ENCODE results near the gene ITM2B. TPM values are rescaled to one million over a fixed set of nuclear protein-coding genes. Genes with fewer than 3 reads are reported as not detected.
A peak's percentile ranks its signal among the peaks of the same experiment; 100 is the strongest.

The ITM2B gene
- polyA plus RNA-seq, 1 donor: 687 TPM

- no peak for DNase-seq
- Histone ChIP-seq H3K9me3 (ENCODE audit: control insufficient read depth, low read depth, low read length) (no peaks in the 10 kb centered on the region), H3K4me1 (ENCODE audit: control insufficient read depth, insufficient read depth, low read length) (no peaks in the 10 kb centered on the region), H3K27ac (ENCODE audit: low read length) (no peak overlapping the region), H3K36me3 (ENCODE audit: control insufficient read depth, insufficient read depth, low read length) (no peaks in the 10 kb centered on the region), H3K27me3 (ENCODE audit: control insufficient read depth, insufficient read depth, low read length) (no peaks in the 10 kb centered on the region), H3K4me3 (ENCODE audit: low read length) (no peak overlapping the region)
- WGBS (ENCODE audit: insufficient coverage, low lambda C conversion rate): 100% methylated on average over 1 of the region's 4 CpGs
These were observed 40.3 kb downstream of the ITM2B start for GRCh38 chr13:48273346-48273745.

GRCh38 chr13:48275507-48275906, 42.5 kb downstream of the ITM2B start:
- Histone ChIP-seq H3K4me3 (ENCODE audit: low read length) (no peak overlapping the region), H3K9me3 (ENCODE audit: control insufficient read depth, low read depth, low read length) (no peaks in the 10 kb centered on the region), H3K4me1 (ENCODE audit: control insufficient read depth, insufficient read depth, low read length) (no peaks in the 10 kb centered on the region), H3K36me3 (ENCODE audit: control insufficient read depth, insufficient read depth, low read length) (no peaks in the 10 kb centered on the region), H3K27me3 (ENCODE audit: control insufficient read depth, insufficient read depth, low read length) (no peaks in the 10 kb centered on the region), H3K27ac (ENCODE audit: low read length) (no peak overlapping the region)
- DNase-seq: no peak
- WGBS (ENCODE audit: insufficient coverage, low lambda C conversion rate): 100% methylated on average over 2 of the region's 4 CpGs

DNA sequence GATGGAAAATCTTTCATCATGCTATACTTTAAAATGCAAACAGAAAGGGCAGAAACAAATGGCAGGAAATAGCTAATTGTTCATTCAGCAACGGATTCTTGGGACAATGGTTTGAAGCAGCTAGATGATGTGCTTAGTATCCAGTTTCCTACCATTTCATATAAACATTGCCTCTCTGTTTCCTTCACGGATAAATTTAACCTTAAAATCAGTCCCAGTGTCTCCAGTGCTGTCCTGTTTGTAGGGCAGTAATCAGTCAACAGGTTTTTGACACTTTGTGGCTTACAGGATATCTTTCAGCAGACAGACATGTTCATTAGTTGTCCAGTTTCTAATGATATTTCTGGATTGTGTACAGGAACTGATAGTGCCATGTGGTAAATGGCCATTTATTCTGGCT, 45.8 kb downstream of the ITM2B start:
- Histone ChIP-seq H3K36me3 (ENCODE audit: control insufficient read depth, insufficient read depth, low read length) (no peaks in the 10 kb centered on the region), H3K4me3 (ENCODE audit: low read length) (no peak overlapping the region), H3K4me1 (ENCODE audit: control insufficient read depth, insufficient read depth, low read length) (no peaks in the 10 kb centered on the region), H3K27me3 (ENCODE audit: control insufficient read depth, insufficient read depth, low read length) (no peaks in the 10 kb centered on the region), H3K27ac (ENCODE audit: low read length) (no peak overlapping the region), H3K9me3 (ENCODE audit: control insufficient read depth, low read depth, low read length) (no peaks in the 10 kb centered on the region)
- no CpG with 5 or more reads among the region's 2 CpGs for WGBS (ENCODE audit: insufficient coverage, low lambda C conversion rate)
- no peak for DNase-seq

DNA sequence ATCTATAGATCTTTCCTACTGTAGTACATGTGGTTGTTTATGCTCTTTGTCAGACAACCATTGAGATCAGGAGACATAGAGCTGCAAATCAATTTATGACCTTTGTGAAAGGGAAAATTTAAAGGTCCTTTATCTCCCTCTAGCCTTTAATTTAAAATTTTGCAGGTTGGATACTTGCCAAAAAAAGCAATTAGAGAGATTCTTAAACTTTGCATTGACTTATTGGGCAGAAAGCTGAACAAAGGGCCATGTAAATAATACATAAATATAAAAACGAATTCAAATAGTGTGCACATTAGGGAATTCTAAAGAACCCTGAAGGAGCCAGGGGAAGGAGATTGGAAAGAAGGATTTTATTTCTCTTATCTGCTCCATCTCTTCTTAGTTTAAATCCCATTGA, 48.5 kb downstream of the ITM2B start:
- no peaks in the 10 kb centered on the region for H3K27me3 ChIP-seq (ENCODE audit: control insufficient read depth, insufficient read depth, low read length)
- no peaks in the 10 kb centered on the region for H3K4me1 ChIP-seq (ENCODE audit: control insufficient read depth, insufficient read depth, low read length)
- no peak overlapping the region for H3K27ac ChIP-seq (ENCODE audit: low read length)
- DNase-seq: no peak
- H3K9me3 ChIP-seq (ENCODE audit: control insufficient read depth, low read depth, low read length): no peaks in the 10 kb centered on the region
- no peaks in the 10 kb centered on the region for H3K36me3 ChIP-seq (ENCODE audit: control insufficient read depth, insufficient read depth, low read length)
- 100% methylated on average over 1 of the region's 1 CpG for WGBS (ENCODE audit: insufficient coverage, low lambda C conversion rate)
- no peak overlapping the region for H3K4me3 ChIP-seq (ENCODE audit: low read length)

DNA sequence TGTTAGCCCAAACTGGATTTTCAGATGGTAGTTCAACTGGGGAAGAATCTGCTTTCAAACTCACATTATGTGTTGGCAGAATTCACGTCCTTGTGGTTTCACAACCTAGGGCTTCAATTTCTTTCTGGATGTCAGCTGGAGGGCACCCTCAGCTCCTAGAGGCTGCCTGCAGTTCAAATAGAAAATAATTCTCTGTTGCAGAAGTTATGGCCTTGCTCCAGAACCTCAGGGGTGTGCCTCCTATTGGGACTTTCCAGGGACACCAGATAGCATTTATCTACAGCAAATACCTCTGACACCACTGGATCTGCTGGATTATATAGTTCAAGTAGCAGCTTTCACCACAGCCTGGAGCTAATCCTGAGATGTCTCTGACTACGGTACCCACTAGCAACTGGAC, 58.7 kb downstream of the ITM2B start:
- Histone ChIP-seq H3K9me3 (ENCODE audit: control insufficient read depth, low read depth, low read length) (no peaks in the 10 kb centered on the region), H3K36me3 (ENCODE audit: control insufficient read depth, insufficient read depth, low read length) (no peaks in the 10 kb centered on the region), H3K27ac (ENCODE audit: low read length) (no peak overlapping the region), H3K4me3 (ENCODE audit: low read length) (no peak overlapping the region), H3K4me1 (ENCODE audit: control insufficient read depth, insufficient read depth, low read length) (peaks cover 16% of the 10 kb centered on the region), H3K27me3 (ENCODE audit: control insufficient read depth, insufficient read depth, low read length) (no peaks in the 10 kb centered on the region)
- WGBS (ENCODE audit: insufficient coverage, low lambda C conversion rate): no CpG with 5 or more reads among the region's 2 CpGs
- DNase-seq: peak in 1 of 2 donors; percentile 37

GRCh38 chr13:48292650-48293049, 59.6 kb downstream of the ITM2B start:
- H3K9me3 ChIP-seq (ENCODE audit: control insufficient read depth, low read depth, low read length): no peaks in the 10 kb centered on the region
- no peaks in the 10 kb centered on the region for H3K36me3 ChIP-seq (ENCODE audit: control insufficient read depth, insufficient read depth, low read length)
- no peaks in the 10 kb centered on the region for H3K27me3 ChIP-seq (ENCODE audit: control insufficient read depth, insufficient read depth, low read length)
- peak in 1 of 2 donors; percentile 38 for DNase-seq
- H3K27ac ChIP-seq (ENCODE audit: low read length): no peak overlapping the region
- WGBS (ENCODE audit: insufficient coverage, low lambda C conversion rate): 27% methylated on average over 2 of the region's 4 CpGs
- H3K4me1 ChIP-seq (ENCODE audit: control insufficient read depth, insufficient read depth, low read length): peaks cover 16% of the 10 kb centered on the region
- H3K4me3 ChIP-seq (ENCODE audit: low read length): no peak overlapping the region

- H3K36me3 ChIP-seq (ENCODE audit: control insufficient read depth, insufficient read depth, low read length): no peaks in the 10 kb centered on the region
- no peak for DNase-seq
- no peaks in the 10 kb centered on the region for H3K9me3 ChIP-seq (ENCODE audit: control insufficient read depth, low read depth, low read length)
- no peak overlapping the region for H3K27ac ChIP-seq (ENCODE audit: low read length)
- no peaks in the 10 kb centered on the region for H3K27me3 ChIP-seq (ENCODE audit: control insufficient read depth, insufficient read depth, low read length)
- H3K4me3 ChIP-seq (ENCODE audit: low read length): no peak overlapping the region
- 100% methylated on average over 1 of the region's 2 CpGs for WGBS (ENCODE audit: insufficient coverage, low lambda C conversion rate)
- H3K4me1 ChIP-seq (ENCODE audit: control insufficient read depth, insufficient read depth, low read length): peaks cover 16% of the 10 kb centered on the region
These were observed 61.6 kb downstream of the ITM2B start for GRCh38 chr13:48294653-48295052.

- WGBS (ENCODE audit: insufficient coverage, low lambda C conversion rate): no CpG with 5 or more reads among the region's 1 CpG
- Histone ChIP-seq H3K4me3 (ENCODE audit: low read length) (no peak overlapping the region), H3K36me3 (ENCODE audit: control insufficient read depth, insufficient read depth, low read length) (no peaks in the 10 kb centered on the region), H3K4me1 (ENCODE audit: control insufficient read depth, insufficient read depth, low read length) (peaks cover 16% of the 10 kb centered on the region), H3K9me3 (ENCODE audit: control insufficient read depth, low read depth, low read length) (no peaks in the 10 kb centered on the region), H3K27me3 (ENCODE audit: control insufficient read depth, insufficient read depth, low read length) (no peaks in the 10 kb centered on the region), H3K27ac (ENCODE audit: low read length) (no peak overlapping the region)
- no peak for DNase-seq
These were observed 62.3 kb downstream of the ITM2B start for GRCh38 chr13:48295271-48295670.

DNA sequence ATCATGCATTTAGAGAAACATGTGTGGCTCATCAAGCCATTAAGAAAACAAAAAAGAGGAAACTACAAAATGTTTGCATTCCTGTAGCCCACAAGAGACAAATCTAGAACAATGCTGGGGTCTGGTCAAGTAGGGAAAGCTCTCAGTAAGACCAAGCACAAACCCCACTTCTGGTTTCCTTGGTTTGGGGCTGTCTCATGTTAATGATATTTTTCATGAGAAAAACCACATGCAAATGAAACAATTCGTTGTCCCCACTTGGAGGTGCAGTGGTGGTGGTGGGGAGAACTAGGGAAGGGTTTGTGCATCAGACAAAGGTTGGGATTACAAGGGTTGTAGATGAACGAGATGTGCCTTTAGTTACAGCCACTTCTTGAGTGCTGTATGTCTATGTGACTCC, 63.5 kb downstream of the ITM2B start:
- H3K4me1 ChIP-seq (ENCODE audit: control insufficient read depth, insufficient read depth, low read length): peaks cover 16% of the 10 kb centered on the region
- H3K9me3 ChIP-seq (ENCODE audit: control insufficient read depth, low read depth, low read length): no peaks in the 10 kb centered on the region
- H3K36me3 ChIP-seq (ENCODE audit: control insufficient read depth, insufficient read depth, low read length): no peaks in the 10 kb centered on the region
- WGBS (ENCODE audit: insufficient coverage, low lambda C conversion rate): 75% methylated on average over 2 of the region's 2 CpGs
- H3K27me3 ChIP-seq (ENCODE audit: control insufficient read depth, insufficient read depth, low read length): no peaks in the 10 kb centered on the region
- no peak overlapping the region for H3K4me3 ChIP-seq (ENCODE audit: low read length)
- DNase-seq: no peak
- H3K27ac ChIP-seq (ENCODE audit: low read length): no peak overlapping the region

DNA sequence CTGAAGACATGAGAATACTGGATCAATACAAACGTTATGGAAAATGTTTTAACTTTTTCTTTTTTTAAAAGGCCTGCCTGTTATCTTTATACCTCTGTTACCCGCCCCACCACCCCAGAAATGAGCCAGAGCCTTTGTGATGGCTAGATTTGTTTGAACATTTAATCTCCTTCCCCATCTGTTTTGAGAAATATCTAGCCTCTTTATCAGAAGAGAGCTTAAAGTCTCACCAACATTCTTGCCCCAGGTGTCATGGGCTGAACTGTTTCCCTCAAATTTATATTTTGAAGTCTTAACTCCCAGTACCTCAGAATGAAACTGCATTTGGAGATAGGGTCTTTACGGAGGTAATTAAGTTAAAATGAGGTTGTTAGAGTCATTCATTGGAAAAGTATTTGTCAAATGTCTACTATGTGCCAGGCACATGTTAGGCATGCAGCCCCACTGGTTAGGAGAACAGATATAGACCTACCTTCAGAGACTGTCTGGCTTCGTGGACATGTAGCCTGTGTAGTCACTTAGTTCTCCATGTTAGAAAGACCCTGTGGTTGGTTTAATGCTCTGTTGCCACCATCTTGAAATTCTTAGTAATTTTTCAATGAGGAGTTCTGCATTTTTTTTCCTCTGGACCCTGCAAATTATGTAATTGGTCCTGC, 64.3 kb downstream of the ITM2B start:
- Histone ChIP-seq H3K27me3 (ENCODE audit: control insufficient read depth, insufficient read depth, low read length) (no peaks in the 10 kb centered on the region), H3K4me3 (ENCODE audit: low read length) (no peak overlapping the region), H3K27ac (ENCODE audit: low read length) (no peak overlapping the region), H3K36me3 (ENCODE audit: control insufficient read depth, insufficient read depth, low read length) (no peaks in the 10 kb centered on the region), H3K9me3 (ENCODE audit: control insufficient read depth, low read depth, low read length) (no peaks in the 10 kb centered on the region), H3K4me1 (ENCODE audit: control insufficient read depth, insufficient read depth, low read length) (peaks cover 13% of the 10 kb centered on the region)
- DNase-seq: no peak
- 83% methylated on average over 1 of the region's 4 CpGs for WGBS (ENCODE audit: insufficient coverage, low lambda C conversion rate)

GRCh38 chr13:48299591-48299990, 66.6 kb downstream of the ITM2B start:
- no peak for DNase-seq
- H3K4me1 ChIP-seq (ENCODE audit: control insufficient read depth, insufficient read depth, low read length): no peaks in the 10 kb centered on the region
- H3K27ac ChIP-seq (ENCODE audit: low read length): no peak overlapping the region
- no peaks in the 10 kb centered on the region for H3K9me3 ChIP-seq (ENCODE audit: control insufficient read depth, low read depth, low read length)
- H3K27me3 ChIP-seq (ENCODE audit: control insufficient read depth, insufficient read depth, low read length): no peaks in the 10 kb centered on the region
- WGBS (ENCODE audit: insufficient coverage, low lambda C conversion rate): 100% methylated on average over 2 of the region's 2 CpGs
- no peak overlapping the region for H3K4me3 ChIP-seq (ENCODE audit: low read length)
- H3K36me3 ChIP-seq (ENCODE audit: control insufficient read depth, insufficient read depth, low read length): no peaks in the 10 kb centered on the region

Measured in large intestine (tissue), 3 donors.